Astrocyte of the spinal cord (primary cell): ENCODE results near the gene KYAT1.

Experiments used
- DNase-seq: peaks from one replicate; pipeline ENCODE4 v3.0.0; 2011; ENCODE audit warnings: low read depth, low spot score
- H3K4me3 ChIP-seq: 2 replicates; pipeline ENCODE4 v1.5.1; 2011; ENCODE audit warnings: low read depth, mild to moderate bottlenecking, low read length, moderate library complexity
- CTCF ChIP-seq: IDR thresholded peaks from 2 replicates; pipeline ENCODE4 v1.5.1; 2012; ENCODE audit warnings: low read depth, mild to moderate bottlenecking, low read length, inconsistent platforms
- in situ Hi-C: cut with HindIII; loops from 2 replicates; pipeline ENCODE4 v1.10.0; 2017; ENCODE audit warnings: low sequenced_read_pairs

Gene KYAT1

GRCh38 chr9:128881884-128882676, at the start of gene KYAT1, which contains the start of gene LRRC8A:
KYAT1 (minus strand) TSS chr9:128881950; CDS start chr9:128845405, 36,545 bp downstream.
LRRC8A (plus strand) TSS chr9:128882133; CDS start chr9:128907165, 25,032 bp downstream.
- in situ Hi-C loops, result no loop called here
- TF ChIP-seq CTCF, result no peak
- peak within 1 kb of the TSS; percentile 66 for H3K4me3 ChIP-seq
- DNase-seq, result peak; percentile 97

- in situ Hi-C loops, result no loop called here
- TF ChIP-seq CTCF, result no peak
- DNase-seq, result no peak
- H3K4me3 ChIP-seq, result no peak overlapping the region
These were observed 47.8 kb upstream of the KYAT1 start for GRCh38 chr9:128929560-128929959.

- no peak for DNase-seq
- no peak overlapping the region for H3K4me3 ChIP-seq
- TF ChIP-seq CTCF, result no peak
- in situ Hi-C loops, result no loop called here
These were observed 46.9 kb upstream of the KYAT1 start for GRCh38 chr9:128928624-128929023.

- peak; percentile 84 for TF ChIP-seq CTCF
- in situ Hi-C loops, result no loop called here
- peak; percentile 45 for DNase-seq
- H3K4me3 ChIP-seq, result no peak overlapping the region
These were observed 46.1 kb upstream of the KYAT1 start for GRCh38 chr9:128927731-128928411.

GRCh38 chr9:128923493-128923883, 41.7 kb upstream of the KYAT1 start:
- H3K4me3 ChIP-seq, result no peak overlapping the region
- no peak for TF ChIP-seq CTCF
- in situ Hi-C loops, result no loop called here
- DNase-seq, result no peak

- DNase-seq, result peak; percentile 34
- H3K4me3 ChIP-seq, result peak overlapping the region; percentile 38
- TF ChIP-seq CTCF, result peak; percentile 5
- in situ Hi-C loops, result no loop called here
These were observed 40.4 kb upstream of the KYAT1 start for GRCh38 chr9:128921881-128922763.
